ENCODE data around the gene ENTHD1.

GRCh38 chr22:39706376-39707140 is 187.0 kb downstream of the ENTHD1 start:
- no peak for TF ChIP-seq MYC (IDR thresholded peaks at IDR 0.05; ENCODE audit: low read depth, low read length)
- TF ChIP-seq, protein P1, sequence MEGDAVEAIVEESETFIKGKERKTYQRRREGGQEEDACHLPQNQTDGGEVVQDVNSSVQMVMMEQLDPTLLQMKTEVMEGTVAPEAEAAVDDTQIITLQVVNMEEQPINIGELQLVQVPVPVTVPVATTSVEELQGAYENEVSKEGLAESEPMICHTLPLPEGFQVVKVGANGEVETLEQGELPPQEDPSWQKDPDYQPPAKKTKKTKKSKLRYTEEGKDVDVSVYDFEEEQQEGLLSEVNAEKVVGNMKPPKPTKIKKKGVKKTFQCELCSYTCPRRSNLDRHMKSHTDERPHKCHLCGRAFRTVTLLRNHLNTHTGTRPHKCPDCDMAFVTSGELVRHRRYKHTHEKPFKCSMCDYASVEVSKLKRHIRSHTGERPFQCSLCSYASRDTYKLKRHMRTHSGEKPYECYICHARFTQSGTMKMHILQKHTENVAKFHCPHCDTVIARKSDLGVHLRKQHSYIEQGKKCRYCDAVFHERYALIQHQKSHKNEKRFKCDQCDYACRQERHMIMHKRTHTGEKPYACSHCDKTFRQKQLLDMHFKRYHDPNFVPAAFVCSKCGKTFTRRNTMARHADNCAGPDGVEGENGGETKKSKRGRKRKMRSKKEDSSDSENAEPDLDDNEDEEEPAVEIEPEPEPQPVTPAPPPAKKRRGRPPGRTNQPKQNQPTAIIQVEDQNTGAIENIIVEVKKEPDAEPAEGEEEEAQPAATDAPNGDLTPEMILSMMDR (IDR thresholded peaks at IDR 0.05; ENCODE audit: low read depth, low read length), result no peak

Measured in NB4 (cell line).